HG02884 (cell line): ENCODE data around the gene SLC24A4.

Experiments used
- ATAC-seq: cut with Tn5 transposase; IDR thresholded peaks from one replicate; pipeline ENCODE4 v1.9.1; 2021; ENCODE audit warnings: mild to moderate bottlenecking, moderate library complexity; ENCODE audit not compliant: unreplicated experiment

The SLC24A4 gene

DNA sequence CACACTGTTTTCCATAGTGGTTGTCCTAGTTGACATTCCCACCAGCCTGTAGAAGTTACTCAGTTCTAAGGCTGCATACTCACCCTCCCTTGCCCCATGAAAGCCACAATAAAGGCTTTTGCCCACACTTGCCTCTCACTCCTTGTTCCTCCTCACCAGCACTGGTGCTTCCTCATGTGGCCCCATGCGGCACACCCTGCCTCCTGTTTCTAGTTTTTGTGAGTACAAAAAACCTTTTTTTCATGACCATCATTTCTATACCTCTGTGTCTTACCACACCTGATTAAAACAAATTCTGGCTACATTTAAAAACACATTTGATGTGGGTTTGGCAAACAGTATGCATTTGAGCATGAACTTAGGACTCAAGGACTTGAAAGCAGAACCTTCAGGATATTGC is 149.9 kb downstream of the SLC24A4 start:
- ATAC-seq = no peak

DNA sequence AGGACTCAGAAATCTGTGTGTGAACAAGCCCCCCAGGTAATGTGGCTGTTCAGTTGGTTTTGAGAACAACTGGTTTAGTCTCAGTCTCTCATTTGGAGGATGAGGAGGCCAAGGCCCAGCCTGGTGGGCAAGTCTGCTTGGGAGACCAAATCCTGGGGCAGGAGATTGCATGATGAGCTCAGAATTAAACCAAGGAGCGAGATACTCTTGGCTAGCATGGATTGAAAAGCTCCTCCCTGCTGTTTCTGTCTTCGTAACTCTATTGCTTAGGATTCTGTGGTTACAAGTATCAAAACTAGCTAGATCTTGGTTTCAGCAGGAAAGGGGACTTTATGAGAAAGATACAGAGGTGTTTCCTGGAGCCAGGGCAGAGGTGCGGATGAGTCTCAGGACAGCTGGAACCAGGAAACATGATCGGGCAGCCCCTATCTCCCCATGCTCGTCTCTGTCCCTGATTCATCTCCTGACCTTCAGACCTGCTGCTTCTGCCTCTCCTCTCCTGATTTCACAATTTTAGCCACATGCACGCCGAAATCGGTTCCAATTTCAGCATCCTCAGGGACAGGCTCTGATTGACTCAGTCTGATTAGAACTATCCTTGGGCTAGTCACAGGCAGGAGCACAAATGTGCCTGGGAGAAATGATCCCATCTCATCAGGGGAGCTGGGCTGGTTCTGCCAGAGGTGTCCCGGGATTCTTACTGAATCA is 150.4 kb downstream of the SLC24A4 start:
- no peak for ATAC-seq

DNA sequence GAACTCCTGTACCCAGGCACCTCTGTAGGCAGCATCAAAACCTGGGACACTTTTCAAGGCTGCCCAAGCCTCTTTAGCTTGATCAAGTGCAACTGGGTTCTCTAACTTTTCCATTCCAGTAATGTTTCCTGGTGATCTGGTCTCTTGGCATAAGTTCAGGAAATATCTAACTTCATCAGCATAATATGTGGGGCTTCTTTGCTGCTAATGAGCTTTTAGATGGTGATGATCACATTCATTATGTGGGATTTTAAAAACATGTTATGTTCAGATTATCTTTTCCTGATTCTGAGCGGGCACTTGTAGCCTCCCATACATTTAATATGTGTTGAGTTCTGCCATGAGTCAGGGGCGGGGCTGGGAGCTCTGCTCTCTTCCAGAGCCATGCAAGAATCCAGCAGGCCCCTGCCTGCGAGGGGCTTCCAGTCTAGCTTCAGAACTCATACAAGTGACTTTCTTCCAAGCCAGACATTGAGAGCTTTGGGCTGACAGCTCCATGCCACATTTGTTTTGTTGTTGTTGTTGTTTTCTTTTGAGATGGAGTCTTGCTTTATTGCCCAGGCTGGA is 151.1 kb downstream of the SLC24A4 start:
- ATAC-seq = no peak

DNA sequence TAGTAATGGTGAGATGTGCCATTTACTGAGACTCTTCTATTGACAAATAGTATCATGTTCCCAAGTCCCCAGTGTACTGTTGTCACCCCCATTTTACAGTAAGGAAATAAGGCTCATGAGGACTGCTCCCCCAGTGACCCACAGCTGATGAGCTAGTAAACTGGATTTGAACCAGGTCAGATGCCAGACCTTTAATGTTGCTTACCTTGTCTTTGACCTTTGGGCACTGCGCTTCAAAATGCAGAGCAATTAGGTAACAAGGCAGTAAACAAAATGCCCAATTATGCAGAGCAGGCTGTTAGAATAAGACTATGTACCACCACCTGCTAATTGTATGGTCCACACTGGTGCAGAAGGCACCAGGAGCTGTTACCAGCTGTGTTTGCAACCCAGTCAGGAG is 152.1 kb downstream of the SLC24A4 start:
- no peak for ATAC-seq

DNA sequence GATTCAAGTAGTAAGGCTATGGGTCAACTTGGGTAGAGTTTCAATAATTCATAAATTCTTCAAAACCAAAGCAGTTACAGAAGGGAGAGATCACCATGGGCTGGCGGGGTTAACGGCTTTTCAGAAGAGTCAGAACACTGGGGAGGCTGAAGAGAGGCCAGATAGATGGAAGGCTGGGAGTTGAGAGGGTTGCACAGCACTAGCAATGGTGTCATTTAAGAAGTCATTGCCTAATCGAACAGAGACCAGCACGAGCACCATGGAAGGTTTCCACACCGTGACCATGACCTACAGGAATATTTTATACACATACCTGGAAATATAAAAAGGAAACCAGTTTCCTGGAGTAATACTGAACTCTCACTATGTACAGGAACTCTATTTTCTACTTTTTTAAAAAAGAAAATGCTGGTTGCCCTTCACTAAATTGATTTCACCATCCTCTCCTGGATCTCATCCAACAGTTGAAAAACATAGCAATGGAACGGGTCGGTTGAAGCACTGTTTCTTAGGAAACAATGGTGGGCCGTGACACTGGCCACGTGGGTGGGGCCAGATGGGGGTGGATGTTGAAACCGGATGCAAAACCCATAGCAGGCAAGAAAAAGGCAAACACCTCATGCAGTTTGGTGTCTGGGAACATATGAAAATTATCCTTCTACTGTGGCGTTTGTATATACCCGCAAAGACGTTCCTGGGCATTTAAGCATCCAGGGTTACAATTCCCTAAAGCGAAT is 152.7 kb downstream of the SLC24A4 start:
- ATAC-seq = no peak

DNA sequence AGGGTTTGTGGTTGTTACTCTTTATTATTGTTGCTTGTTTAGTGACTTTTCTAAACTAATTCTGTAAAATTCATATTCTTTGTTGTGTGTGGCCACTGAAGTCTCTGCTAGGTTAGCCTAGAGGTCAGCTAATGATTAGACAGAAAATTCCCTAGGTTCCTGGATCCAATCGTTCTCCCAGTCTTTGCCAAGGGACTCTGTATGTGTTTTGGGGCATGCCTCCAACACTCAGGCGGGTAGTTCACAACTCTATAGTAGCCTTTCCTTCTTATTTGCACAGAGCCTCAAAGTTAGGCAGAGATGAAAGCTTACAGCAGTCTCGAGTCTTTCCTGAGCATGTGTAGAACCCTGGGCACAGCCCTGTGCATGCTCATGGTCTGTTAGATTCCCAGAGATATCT is 157.9 kb downstream of the SLC24A4 start:
- ATAC-seq = no peak

DNA sequence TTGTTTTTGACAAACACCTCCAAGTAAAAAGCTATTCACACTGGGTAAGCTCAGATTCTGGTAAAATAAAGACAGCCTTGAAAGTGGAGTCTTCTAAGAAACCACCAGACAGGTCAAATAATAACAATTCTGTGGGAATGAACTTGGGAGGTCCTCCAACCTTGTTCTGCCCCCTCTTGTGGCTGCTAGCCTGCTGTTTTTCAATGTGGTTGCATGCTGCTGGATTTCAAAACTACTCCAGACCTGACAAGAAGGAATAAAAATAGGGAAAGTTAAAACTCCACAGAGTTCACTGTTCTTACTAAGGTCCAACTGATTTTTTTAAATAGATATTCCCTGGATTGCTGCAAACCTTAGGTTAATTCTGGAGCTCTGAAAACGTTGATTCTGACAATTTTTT is 158.4 kb downstream of the SLC24A4 start:
- ATAC-seq = no peak

DNA sequence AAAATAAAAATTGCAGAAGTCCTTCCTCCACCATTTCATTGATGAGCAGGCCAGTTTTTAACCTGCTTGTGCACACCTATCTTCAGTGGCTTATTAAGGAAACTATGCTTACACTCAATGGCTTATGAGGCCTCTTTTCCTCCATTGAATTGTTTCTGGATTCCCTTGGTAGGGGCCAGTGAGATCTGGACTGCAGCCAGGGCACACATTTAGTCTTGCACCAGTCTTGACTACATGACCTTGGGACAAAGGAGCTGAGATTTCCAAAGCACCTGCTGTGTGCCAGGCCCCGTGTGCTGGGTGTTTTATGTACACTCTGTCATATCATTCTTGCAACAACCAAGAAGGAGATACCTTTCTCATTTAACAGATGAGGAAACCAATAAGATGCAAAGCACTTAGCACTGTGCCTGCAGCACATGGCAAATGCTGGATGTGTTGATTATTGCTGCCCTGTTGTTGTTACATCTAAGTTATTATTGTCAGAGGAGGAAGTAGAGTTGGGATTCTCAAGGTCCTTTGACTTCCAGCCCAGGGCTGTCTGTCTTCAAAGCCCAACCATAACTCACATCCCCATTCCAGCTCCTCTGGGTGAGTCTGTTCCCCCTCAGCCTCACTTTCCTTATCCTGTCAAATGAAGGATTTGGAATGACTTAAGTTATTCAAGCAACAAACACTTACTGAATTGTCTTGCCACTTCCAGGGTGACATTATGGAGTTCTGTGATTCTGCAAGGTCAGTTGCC is 159.0 kb downstream of the SLC24A4 start:
- ATAC-seq = no peak

DNA sequence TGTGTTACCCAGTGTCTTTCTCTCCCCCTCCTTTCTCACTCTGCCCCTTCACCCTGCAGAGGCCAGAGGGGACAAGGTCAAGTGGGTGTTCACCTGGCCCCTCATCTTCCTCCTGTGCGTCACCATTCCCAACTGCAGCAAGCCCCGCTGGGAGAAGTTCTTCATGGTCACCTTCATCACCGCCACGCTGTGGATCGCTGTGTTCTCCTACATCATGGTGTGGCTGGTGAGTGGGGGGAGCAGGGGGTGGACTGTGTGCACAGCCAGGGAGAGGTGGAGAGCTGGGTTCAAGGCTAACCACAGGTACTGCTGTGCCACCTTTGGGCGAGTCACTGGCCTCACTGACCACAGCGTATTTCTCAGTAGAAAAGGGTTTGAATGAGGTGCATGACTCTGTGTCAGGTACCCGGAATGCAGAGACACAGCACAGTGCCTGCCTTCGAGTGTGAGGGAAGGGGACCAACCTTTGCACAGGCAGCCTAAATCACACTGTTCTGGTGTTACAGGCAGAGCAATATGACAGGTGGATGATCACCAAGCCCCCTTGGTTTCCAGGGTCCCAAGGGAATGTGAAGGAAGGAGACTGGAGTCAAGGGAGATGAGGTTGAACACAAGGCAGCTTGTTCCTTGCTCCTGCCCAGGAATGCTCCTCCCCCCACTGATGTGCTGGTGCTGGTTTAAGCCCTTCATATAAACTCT is 159.8 kb downstream of the SLC24A4 start:
- ATAC-seq = no peak

DNA sequence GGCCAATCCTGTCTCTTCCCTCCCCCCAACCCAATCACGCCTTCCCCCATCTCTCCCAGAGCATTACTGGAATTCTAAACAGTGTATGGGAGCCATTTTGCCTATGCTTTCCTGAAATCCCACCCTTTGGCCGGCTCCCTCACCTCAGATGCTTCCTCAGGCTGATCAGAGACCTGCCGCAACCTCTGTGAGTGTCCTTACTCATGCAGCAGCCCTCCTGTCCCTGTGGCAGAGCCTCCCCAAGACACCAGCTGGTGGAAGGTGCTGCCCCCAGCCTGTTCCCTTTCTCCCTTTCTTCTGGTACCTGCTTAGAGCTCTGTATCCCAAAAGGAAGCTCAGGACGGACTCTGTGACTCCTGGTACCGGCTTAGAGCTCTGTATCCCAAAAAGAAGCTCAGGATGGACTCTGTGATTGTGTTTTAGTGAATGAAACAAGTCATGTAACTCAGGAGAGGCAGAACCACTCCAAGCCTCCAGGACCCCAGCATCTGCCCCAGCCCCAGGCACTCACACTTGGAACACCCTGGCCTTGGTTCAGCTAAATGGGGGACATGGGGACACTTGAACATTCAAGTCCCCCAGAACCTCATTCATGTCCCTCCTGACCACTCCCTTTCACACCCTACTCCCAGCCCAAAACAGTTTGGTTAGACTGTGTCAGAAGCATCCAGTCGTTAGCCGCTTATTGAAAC is 161.3 kb downstream of the SLC24A4 start:
- no peak for ATAC-seq

DNA sequence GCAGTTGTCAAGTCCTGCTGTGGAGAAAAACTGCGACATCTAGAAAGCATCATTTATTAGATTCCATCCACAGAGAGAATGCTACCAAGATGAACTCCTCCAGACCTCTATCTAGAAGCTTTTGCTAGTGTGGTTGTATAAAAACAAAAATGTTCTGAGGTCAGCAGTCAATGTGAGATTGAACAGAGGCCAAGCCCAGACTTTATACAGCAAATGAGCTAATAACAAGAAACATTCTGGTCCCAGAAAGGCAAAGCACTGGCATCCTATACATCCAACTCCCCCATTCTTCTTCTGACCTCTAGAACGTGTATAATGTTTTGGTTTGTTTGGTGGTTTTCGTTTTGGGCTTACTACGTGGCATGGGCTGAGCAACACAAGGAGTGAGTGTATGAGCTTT is 163.9 kb downstream of the SLC24A4 start:
- no peak for ATAC-seq

DNA sequence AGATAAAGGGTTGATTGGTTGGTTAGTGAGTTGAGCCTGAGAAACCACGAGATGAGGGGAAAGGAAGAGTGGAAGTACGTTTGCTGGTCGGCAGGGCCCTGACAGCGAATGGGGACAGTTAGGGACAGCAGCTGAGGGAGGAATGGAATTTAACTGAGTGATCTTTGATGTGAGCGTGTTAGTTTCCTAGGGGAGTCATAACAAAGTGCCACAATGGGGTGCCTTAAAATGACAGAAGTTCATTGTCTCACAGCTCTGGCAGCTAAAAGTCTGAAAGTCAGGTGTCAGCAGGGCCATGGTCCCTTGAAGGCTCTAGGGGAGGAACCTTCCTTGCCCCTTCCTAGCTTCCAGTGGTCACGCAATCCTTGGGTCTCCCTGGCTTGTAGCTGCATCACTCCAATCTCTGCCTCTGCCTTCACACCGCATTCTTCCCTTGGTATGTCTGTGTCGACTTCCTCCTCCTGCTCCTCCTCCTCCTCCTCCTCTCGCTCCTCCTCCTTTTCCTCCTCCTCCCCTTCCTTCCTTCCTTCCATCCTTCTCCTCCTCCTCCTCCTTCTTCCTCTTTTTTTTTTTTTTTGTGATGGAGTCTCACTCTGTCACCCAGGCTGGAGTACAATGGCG is 164.7 kb downstream of the SLC24A4 start:
- ATAC-seq = no peak

DNA sequence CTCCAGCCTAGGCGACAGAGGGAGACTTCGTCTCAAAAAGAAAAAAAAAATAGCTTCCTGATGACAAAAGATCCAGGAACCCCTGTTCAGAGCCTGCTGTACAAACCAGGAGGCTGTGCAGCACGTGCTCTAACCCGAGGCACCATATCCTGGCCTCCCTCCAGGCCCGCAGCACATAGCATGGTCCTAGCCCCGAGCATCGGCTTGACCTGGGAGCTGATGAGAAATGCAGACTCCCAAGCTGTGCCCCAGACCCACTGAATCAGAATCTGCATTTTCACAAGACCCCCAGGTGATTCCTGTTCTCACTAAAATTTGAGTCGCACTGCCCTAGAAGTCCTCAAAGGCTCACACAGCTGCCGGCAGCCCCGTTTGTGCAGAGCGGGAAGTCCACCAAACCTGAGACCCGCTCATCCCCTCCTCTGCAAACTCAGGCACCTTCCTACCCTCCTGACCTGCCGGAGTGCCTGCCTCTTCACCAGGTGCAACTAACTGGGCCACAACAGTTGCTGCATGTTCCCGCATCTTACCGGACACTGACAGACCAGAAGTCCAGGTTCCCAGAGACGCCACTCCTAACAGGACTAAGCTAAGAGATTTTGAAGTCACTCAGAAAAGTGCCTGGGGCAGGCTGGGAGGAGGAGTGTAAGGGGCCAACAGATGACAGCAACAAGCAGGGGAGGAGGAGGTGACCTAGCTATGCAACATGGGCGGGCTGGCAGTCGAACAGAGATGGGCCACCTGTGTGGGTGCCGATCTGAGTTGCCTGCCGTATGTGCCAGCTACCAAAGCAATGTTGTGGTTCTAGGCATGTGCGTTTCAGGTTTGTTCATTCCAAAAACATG is 166.7 kb downstream of the SLC24A4 start:
- ATAC-seq = no peak

DNA sequence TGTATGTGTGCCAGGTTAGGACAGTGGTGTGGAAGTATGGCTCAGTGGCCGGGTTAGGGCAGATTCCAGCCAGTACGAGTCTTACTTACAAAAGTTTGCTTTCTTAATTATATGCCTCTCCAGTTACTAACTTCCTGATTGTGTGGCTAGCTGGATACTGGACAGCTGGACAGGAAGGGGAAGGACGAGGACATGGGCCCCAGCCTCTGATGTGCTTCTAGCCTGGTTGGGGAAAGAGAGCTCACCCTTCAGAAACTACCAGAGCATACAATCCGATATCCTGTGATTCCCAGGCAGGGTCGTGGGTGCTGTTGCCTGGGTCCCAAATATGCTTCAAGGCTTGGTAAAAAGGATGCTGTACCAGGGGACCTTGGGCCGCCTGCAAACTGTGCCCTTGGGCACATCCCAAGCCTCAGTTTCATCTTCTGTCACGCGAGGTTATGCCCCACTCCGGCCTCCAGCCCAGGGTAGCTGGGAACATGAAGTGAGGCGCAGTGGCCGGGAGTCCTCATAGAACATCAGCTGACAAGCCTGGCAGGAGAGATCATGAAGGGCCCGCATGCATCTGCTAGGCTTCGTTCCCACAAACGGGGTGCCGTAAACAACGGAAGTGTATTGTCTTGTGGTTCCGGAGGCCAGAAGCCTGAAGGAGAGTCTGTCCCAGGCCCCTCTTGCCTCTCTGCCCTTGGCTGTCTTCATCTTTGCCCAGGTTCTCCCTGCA is 167.4 kb downstream of the SLC24A4 start:
- ATAC-seq = no peak

DNA sequence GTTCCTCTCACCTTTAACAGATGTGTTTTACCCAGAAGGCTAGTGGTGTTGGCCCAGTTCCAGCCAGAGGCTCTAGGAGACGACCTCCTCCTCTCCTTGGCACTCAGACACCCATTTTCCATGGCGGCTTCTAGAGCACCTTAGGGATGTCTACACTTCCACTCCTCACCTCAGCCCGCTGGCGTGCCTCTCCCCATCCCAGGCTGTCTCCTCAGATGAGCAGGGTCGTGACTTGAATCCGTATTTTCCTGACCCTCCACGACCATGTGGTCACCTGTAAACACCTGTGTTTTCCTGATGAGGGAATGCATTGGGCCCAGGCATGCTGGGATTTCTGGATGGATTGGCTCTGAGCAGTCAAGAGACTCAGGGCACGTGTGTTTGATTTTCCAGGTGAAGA is 168.8 kb downstream of the SLC24A4 start:
- ATAC-seq = no peak

DNA sequence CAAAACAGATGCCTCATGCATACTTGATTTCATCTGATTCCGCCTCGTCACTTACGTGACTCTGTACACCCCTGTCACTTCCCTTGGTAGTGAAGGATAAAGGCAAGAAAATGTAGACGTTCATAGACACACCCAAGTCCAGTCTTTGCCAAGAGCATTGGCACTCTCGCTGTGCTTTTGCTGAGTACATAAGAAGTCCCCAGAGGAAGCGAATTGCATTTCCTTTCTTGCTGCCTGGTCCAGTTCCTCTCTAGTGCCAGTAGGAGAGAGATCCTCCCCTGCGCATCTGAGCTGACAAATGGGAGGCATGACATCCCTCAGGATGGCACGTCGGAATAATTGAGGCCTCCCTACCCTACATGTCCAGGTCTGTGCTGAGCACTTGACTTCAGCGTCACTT is 169.3 kb downstream of the SLC24A4 start:
- no peak for ATAC-seq

DNA sequence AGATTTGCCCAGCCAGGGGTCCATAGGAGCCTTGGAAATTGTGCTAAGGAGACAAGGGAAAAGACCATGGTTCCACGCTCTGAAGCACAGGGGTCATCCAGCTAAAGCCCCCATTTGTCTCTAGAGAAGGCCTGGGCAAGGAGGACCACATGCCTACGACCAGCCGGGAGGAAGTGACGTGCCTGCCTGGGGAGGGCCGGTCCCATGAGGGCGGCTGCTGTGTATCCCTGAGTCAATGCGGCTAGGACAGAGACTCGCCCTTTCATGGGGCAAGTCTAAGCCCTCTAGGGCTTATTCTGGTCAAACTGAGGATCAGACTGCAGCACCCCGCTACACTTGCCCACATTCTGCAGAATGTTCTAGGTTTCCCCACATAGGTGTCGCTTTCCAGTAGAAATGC is 170.1 kb downstream of the SLC24A4 start:
- no peak for ATAC-seq

DNA sequence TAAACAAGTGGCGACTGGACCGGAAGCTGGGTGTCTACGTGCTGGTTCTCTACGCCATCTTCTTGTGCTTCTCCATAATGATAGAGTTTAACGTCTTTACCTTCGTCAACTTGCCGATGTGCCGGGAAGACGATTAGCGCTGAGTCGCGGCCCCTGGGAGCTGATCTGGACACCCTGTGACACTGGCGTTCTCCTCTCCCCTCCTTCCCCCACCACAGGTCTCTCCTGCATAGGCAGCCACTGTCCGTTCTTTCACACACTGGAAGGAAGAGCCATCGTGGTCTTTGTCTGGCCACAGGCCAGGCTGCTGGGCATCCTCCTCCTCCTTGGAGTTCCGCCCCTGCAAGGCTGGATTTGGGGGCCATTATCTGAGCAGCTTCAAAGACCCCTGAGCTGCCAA is 170.5 kb downstream of the SLC24A4 start:
- ATAC-seq = no peak
